Measurements from ENCODE around the gene DCUN1D3. TPM values are rescaled to one million over a fixed set of nuclear protein-coding genes. Genes with fewer than 3 reads are reported as not detected.

DCUN1D3 gene
- total RNA-seq, 1 experiment from 2014 or later: 16.1 TPM

DNA sequence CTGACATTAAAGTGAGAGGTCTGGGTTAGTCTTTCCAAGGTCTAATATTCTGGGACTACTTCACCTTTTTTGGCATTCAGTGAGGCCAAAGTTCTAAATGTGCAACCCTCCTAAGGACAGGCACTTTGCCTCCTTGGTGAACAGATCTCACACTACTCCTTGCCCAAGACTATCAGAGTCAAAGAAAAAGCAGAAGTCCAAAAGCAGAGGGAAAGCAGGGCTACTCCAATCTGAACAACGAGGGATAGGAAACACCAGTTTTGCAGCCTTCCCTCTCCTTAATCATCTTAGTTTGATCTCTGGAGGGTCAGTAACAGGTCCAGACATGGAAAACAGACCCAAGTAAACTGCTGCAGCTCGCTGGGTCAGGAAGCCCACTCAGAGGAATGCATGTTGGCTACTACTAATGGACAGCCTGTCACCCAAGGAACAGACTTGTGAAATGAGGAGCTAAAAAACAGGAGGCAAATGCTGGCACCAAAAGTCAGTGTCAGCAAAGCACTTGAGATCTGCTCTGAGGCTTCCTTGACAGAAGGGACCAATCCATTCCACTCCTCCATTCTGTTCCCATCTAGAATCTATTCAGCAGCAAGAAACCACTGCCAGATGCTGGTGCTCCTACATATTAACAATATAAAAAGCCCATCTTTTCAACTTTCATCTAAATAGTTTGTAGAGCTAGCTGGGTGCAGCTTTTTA is 29.9 kb downstream of the DCUN1D3 start:
- no peak overlapping the region for H3K4me3 Mint-ChIP-seq
- no peak overlapping the region for H4K5ac ChIP-seq (ENCODE audit: insufficient read length, low read depth, low read length)
- no peak overlapping the region for H2BK20ac ChIP-seq (ENCODE audit: low read depth, low read length, poor library complexity, severe bottlenecking)
- no peak overlapping the region for H2AFZ ChIP-seq (ENCODE audit: low read length)
- H2BK120ac ChIP-seq (ENCODE audit: low read depth, low read length, poor library complexity, severe bottlenecking): no peak overlapping the region
- no peak overlapping the region for H2BK15ac ChIP-seq (ENCODE audit: low read depth, low read length)
- H3K27me3 ChIP-seq (ENCODE audit: insufficient read depth, low read length): no peaks in the 10 kb centered on the region
- H2BK12ac ChIP-seq (ENCODE audit: insufficient read length, low read depth, low read length): no peak overlapping the region
- H2AK5ac ChIP-seq (ENCODE audit: insufficient read length, low read length): no peak overlapping the region
- H3K23me2 ChIP-seq (ENCODE audit: insufficient read length, low read depth, low read length, poor library complexity, severe bottlenecking): no peaks in the 10 kb centered on the region
- no peak overlapping the region for H3K56ac ChIP-seq (ENCODE audit: insufficient read length, low read depth, low read length)
- H3K4me1 Mint-ChIP-seq: peaks cover 34 to 35% of the 10 kb centered on the region in 2 experiments
- WGBS (ENCODE audit: extremely low coverage, insufficient read length, low lambda C conversion rate): no CpG with 5 or more reads among the region's 2 CpGs
- no peaks in the 10 kb centered on the region; a peak in 1 of 7 replicates for H3K36me3 Mint-ChIP-seq (ENCODE audit: insufficient read depth in 1 of 3, low read depth in 3 of 3)
- H3K4ac ChIP-seq (ENCODE audit: low read depth, low read length): no peak overlapping the region
- no peak overlapping the region for H4K91ac ChIP-seq (ENCODE audit: insufficient read length, low read depth, low read length)
- H3K79me1 ChIP-seq (ENCODE audit: insufficient read depth, low read depth, low read length, poor library complexity, severe bottlenecking): peaks cover 13% of the 10 kb centered on the region
- H3K27ac ChIP-seq (ENCODE audit: insufficient read length, low read depth, low read length): no peak overlapping the region
- H3K18ac ChIP-seq (ENCODE audit: insufficient read length, low read depth, low read length): no peak overlapping the region
- H4K8ac ChIP-seq (replicated peaks; ENCODE audit: insufficient read length, low read depth, low read length): no peak overlapping the region
- no peak overlapping the region for H3K14ac ChIP-seq (ENCODE audit: insufficient read depth, low read length)
- no peaks in the 10 kb centered on the region for H3K27me3 Mint-ChIP-seq (ENCODE audit: low read depth)
- H3K4me2 ChIP-seq (ENCODE audit: insufficient read depth, insufficient read length, low read length): no peak overlapping the region
- TF ChIP-seq, protein P1, sequence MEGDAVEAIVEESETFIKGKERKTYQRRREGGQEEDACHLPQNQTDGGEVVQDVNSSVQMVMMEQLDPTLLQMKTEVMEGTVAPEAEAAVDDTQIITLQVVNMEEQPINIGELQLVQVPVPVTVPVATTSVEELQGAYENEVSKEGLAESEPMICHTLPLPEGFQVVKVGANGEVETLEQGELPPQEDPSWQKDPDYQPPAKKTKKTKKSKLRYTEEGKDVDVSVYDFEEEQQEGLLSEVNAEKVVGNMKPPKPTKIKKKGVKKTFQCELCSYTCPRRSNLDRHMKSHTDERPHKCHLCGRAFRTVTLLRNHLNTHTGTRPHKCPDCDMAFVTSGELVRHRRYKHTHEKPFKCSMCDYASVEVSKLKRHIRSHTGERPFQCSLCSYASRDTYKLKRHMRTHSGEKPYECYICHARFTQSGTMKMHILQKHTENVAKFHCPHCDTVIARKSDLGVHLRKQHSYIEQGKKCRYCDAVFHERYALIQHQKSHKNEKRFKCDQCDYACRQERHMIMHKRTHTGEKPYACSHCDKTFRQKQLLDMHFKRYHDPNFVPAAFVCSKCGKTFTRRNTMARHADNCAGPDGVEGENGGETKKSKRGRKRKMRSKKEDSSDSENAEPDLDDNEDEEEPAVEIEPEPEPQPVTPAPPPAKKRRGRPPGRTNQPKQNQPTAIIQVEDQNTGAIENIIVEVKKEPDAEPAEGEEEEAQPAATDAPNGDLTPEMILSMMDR (conservative IDR thresholded peaks at IDR 0.05): no peak
- H3K27ac Mint-ChIP-seq: no peak overlapping the region; a peak in 1 of 7 replicates
- no peak for DNase-seq
- no peaks in the 10 kb centered on the region for H3K4me1 ChIP-seq (ENCODE audit: insufficient read depth, low read length)
- H4K20me1 ChIP-seq (ENCODE audit: control insufficient read depth, insufficient read depth, insufficient read length): no peaks in the 10 kb centered on the region
- no peak overlapping the region for H3K9ac ChIP-seq (ENCODE audit: extremely low read depth, insufficient read length, low read length)
- H2BK5ac ChIP-seq (ENCODE audit: insufficient read length, low read length): no peak overlapping the region
- H3K79me2 ChIP-seq (ENCODE audit: insufficient read depth, low read length): peaks cover 6% of the 10 kb centered on the region; the same call in 1 of the 2 replicates
- H3K23ac ChIP-seq (ENCODE audit: insufficient read length, low read depth, low read length): no peak overlapping the region
- H3T11ph ChIP-seq (ENCODE audit: low read length): no peak overlapping the region
- H3K9me3 Mint-ChIP-seq: no peaks in the 10 kb centered on the region
- no peaks in the 10 kb centered on the region for H3K9me3 ChIP-seq (ENCODE audit: control insufficient read depth, low read depth, low read length)
